Body of pancreas (tissue), 4 donors: Measurements from ENCODE around the gene ZNF574.

Source experiments
- CTCF ChIP-seq, 7 experiments: fragments of 450-650 bp in 4 of 7; fragments of 200-600 bp in 3 of 7; sonication (generic) in 3 of 7; IDR thresholded peaks; one replicate each; pipeline ENCODE4 v1.5.1; 2016 to 2019; ENCODE audit warnings: antibody characterized with exemption in 7 of 7
- POLR2A ChIP-seq, 3 donors: fragments of 450-650 bp; IDR thresholded peaks; one replicate each; pipeline ENCODE4 v1.6.1; 2016; ENCODE audit warnings: antibody characterized with exemption in 3 of 3, mild to moderate bottlenecking in 2 of 3

- TF ChIP-seq CTCF (IDR thresholded peaks at IDR 0.05) (no peak), POLR2A (IDR thresholded peaks at IDR 0.05) (no peak)
Observed at GRCh38 chr19:42105368-42105767, 29.4 kb downstream of the ZNF574 start.
